Uterus (tissue), 4 donors: Measurements from ENCODE around the gene HOMER2. TPM values are rescaled to one million over a fixed set of nuclear protein-coding genes. Genes with fewer than 3 reads are reported as not detected.

Experiments
- DNase-seq, 2 donors: peaks; one replicate each; pipeline ENCODE4 v3.0.0-alpha.2; 2019 to 2020
- H3K27ac ChIP-seq, 2 donors: fragments of 200-600 bp; sonication (generic); 1 replicate in 1 of 2; 2 replicates in 1 of 2; pipeline ENCODE4 v1.5.1; 2016 to 2018
- H3K27me3 ChIP-seq, 2 donors: fragments of 200-600 bp; sonication (generic); one replicate each; pipeline ENCODE4 v1.5.1; 2018 to 2019; ENCODE audit warnings: control low read depth in 1 of 2
- H3K36me3 ChIP-seq, 2 donors: fragments of 200-600 bp; sonication (generic); one replicate each; pipeline ENCODE4 v1.5.1; 2019; ENCODE audit warnings: control low read depth in 1 of 2
- H3K4me1 ChIP-seq, 2 donors: fragments of 200-600 bp; sonication (generic); one replicate each; pipeline ENCODE4 v1.5.1; 2018 to 2019; ENCODE audit warnings: control low read depth in 1 of 2
- H3K4me3 ChIP-seq, 2 donors: fragments of 200-600 bp; sonication (generic); 1 replicate in 1 of 2; 2 replicates in 1 of 2; pipeline ENCODE4 v1.5.1; 2018 to 2019; ENCODE audit warnings: mild to moderate bottlenecking in 1 of 2
- H3K9me3 ChIP-seq, 2 donors: fragments of 200-600 bp; sonication (generic); one replicate each; pipeline ENCODE4 v1.5.1; 2019; ENCODE audit warnings: control low read depth in 1 of 2
- CTCF ChIP-seq, 4 experiments: fragments of 200-600 bp in 2 of 4; fragments of 450-650 bp in 2 of 4; sonication (generic) in 2 of 4; IDR thresholded peaks; one replicate each; pipeline ENCODE4 v1.5.1; 2016 to 2019; ENCODE audit warnings: antibody characterized with exemption in 4 of 4, mild to moderate bottlenecking in 2 of 4, moderate library complexity in 1 of 4
- POLR2A ChIP-seq, 2 donors: fragments of 450-650 bp; IDR thresholded peaks; one replicate each; pipeline ENCODE4 v1.6.1; 2016; ENCODE audit warnings: antibody characterized with exemption in 2 of 2, mild to moderate bottlenecking in 1 of 2, moderate library complexity in 1 of 2
- intact Hi-C: fragments of 100-400 bp; cut with DNase I; formaldehyde crosslinking; loops from one replicate; pipeline ENCODE4 v1.15.1; 2023; ENCODE audit warnings: low total_unique reads
- total RNA-seq, 4 donors: library from RNA; depleted of rRNA in 3 of 4; stranded (reverse); fragments of >200 nt in 3 of 4; gene quantifications; one replicate each; pipeline versions ENCODE4 v1.1.0 to v1.2.4, GENCODE V29; 2014 to 2023
- donor health status: DM: yes; HTN: yes; CAD: no.

Gene HOMER2
- total RNA-seq, 4 donors from 2014 or later: 5.1 to 50.0 (median 10.6) TPM

GRCh38 chr15:82799183-82799841 is 153.2 kb downstream of the HOMER2 start:
- Histone ChIP-seq H3K36me3 (no peaks in the 10 kb centered on the region), H3K9me3 (no peaks in the 10 kb centered on the region), H3K27ac (no peak overlapping the region), H3K27me3 (no peaks in the 10 kb centered on the region), H3K4me1 (no peaks in the 10 kb centered on the region), H3K4me3 (no peak overlapping the region)
- TF ChIP-seq CTCF (IDR thresholded peaks at IDR 0.05): no peak
- no peak for TF ChIP-seq POLR2A (IDR thresholded peaks at IDR 0.05)
- DNase-seq: no peak
- intact Hi-C loops: no loop called here

Other genes with a start within 250 kb of the HOMER2 start
- 1 to 10 TPM in 3 of 4 donors, not detected in 1; 1.9 to 6.9 (median 2.2) TPM for gene AP3B2, start 242.8 kb downstream of the HOMER2 start, total RNA-seq
- not detected for gene FSD2, start 146.7 kb downstream of the HOMER2 start, total RNA-seq
- 10 to 100 TPM in 1 of 4 donors, 1 to 10 TPM in 3; 3.5 to 10.8 (median 5.2) TPM for gene WHAMM, start 143.1 kb downstream of the HOMER2 start, total RNA-seq
- gene RAMAC, start 33.5 kb upstream of the HOMER2 start, total RNA-seq: 10 to 100 TPM in 2 of 4 donors, 1 to 10 TPM in 2; 4.9 to 43.5 (median 13.9) TPM
- gene C15orf40, start 58.9 kb upstream of the HOMER2 start, total RNA-seq: 10 to 100 TPM in 2 of 4 donors, 1 to 10 TPM in 2; 2.0 to 21.2 (median 8.3) TPM
- 100 to 1,000 TPM in 2 of 4 donors, 10 to 100 TPM in 2; 54.9 to 140 (median 101) TPM for gene BTBD1, start 114.5 kb upstream of the HOMER2 start, total RNA-seq
- 10 to 100 TPM in 1 of 4 donors, 1 to 10 TPM in 3; 1.7 to 10.5 (median 3.9) TPM for gene TM6SF1, start 154.9 kb upstream of the HOMER2 start, total RNA-seq